HG03095 (cell line): Measurements from ENCODE around the gene SGSM2.
"Not testable (repeated sequence)": the region's sequence is repeated elsewhere in the genome, so short reads cannot be mapped to it uniquely, and the experiment has no call there.

ENCODE experiments used
- ATAC-seq: cut with Tn5 transposase; IDR thresholded peaks from one replicate; pipeline ENCODE4 v1.9.1; 2021; ENCODE audit warnings: moderate library complexity; ENCODE audit not compliant: unreplicated experiment

The SGSM2 gene, protein sequence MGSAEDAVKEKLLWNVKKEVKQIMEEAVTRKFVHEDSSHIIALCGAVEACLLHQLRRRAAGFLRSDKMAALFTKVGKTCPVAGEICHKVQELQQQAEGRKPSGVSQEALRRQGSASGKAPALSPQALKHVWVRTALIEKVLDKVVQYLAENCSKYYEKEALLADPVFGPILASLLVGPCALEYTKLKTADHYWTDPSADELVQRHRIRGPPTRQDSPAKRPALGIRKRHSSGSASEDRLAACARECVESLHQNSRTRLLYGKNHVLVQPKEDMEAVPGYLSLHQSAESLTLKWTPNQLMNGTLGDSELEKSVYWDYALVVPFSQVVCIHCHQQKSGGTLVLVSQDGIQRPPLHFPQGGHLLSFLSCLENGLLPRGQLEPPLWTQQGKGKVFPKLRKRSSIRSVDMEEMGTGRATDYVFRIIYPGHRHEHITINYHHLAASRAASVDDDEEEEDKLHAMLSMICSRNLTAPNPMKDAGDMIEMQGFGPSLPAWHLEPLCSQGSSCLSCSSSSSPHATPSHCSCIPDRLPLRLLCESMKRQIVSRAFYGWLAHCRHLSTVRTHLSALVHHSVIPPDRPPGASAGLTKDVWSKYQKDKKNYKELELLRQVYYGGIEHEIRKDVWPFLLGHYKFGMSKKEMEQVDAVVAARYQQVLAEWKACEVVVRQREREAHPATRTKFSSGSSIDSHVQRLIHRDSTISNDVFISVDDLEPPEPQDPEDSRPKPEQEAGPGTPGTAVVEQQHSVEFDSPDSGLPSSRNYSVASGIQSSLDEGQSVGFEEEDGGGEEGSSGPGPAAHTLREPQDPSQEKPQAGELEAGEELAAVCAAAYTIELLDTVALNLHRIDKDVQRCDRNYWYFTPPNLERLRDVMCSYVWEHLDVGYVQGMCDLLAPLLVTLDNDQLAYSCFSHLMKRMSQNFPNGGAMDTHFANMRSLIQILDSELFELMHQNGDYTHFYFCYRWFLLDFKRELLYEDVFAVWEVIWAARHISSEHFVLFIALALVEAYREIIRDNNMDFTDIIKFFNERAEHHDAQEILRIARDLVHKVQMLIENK

DNA sequence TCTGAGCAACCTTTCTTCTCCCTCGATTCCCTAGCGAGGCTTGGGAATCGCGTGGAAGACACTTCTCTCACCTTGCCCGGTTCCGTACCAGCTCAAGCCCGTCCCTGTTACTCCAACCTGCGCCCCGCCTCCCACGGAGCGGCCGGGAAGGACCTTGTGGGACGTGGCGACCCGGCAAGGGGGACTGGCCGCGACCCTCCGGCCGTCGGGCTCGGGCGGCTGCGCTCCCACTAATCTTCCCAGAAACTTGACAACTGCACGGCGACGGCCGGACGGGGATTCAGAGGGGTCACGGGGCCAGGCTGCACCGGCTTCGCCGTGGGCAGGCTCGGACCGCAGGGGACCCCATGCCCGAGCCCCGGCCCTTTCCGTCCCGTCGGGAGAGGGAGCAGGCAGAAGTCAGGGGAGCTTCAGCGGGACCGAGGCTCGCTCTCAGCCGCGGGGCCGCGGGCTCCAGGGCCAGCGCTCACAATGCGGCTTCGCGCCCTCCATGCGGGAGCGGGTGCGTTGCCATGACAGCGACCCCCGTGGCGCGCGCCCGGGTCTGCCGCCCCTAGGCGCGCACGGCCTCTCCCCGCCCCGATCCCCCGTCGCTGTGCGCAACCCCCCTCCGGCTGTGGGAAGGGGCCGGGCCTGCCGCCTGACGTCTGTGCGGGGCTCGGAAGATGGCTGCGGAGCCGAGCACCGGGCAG is at the start of gene SGSM2:
Gene SGSM2 (plus strand): TSS at position 650 of the 692 bp plus-strand sequence. CDS start 188 bp downstream, outside the sequence.
- ATAC-seq, result no peak

GRCh38 chr17:2289878-2290478 is 47.3 kb upstream of the SGSM2 start:
- no peak for ATAC-seq

GRCh38 chr17:2292100-2292499 is 45.2 kb upstream of the SGSM2 start:
- no peak for ATAC-seq

- ATAC-seq, result no peak
Observed at GRCh38 chr17:2295575-2295974, 41.7 kb upstream of the SGSM2 start.

GRCh38 chr17:2297023-2297422 is 40.3 kb upstream of the SGSM2 start:
- ATAC-seq, result no peak

GRCh38 chr17:2299136-2299535 is 38.2 kb upstream of the SGSM2 start:
- ATAC-seq, result no peak

GRCh38 chr17:2299756-2300155 is 37.5 kb upstream of the SGSM2 start:
- ATAC-seq, result no peak

GRCh38 chr17:2302778-2303203 is 34.5 kb upstream of the SGSM2 start:
- peak; percentile 11 for ATAC-seq

DNA sequence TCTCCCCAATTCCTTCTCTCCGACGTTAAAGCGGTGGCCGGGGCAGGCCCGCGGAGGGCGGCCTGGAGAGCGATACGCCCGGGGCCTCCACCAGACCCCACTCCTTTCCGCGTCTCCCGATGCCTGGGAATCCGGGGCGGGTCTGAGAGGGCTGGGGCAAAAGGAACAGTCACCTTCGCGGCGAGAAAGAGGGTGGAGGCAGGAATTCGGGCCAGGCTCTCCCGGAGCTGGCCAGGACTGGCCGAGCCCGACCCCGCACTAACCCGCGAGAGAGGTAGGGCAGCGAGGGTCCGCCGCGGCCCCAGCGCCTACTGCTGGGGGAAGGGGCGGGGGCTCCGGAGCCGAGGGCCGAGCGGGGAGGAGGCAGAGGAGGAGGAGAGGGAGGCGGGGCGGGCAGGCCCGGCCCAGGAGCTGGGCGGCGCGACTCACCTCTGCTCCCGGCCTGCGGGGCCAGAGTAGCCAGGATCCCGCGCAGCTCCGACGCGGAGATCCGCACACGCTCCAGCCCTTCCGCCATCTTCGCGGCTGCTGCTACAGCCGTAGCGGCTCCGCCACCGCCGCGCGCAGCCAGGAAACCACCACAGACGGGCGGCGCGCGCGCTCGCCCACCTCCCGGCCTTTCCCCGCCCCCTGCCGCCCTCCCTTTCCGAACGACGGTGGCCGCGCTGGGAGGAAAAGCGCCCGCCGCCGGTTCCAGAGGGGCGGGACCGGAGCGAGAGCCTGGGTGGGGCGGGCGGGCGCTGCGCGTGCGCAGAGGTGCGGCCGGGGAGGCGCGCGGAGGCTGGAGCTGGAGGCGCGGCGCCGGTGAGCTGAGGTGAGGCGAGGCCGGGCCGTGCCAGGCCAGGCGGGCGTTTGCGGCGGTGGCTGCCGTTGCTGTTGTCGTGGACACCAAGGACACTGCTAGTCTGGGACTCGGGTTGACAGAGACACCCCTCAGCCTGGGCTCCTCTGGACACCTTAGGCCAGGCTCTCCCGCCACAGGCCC is 33.8 kb upstream of the SGSM2 start, which contains the start of the genes SMG6 and SRR:
Gene SMG6 (minus strand): TSS at position 582 of the 985 bp plus-strand sequence. CDS start 65 bp downstream, at position 517.
Gene SRR (plus strand): TSS at position 747 of the 985 bp plus-strand sequence. CDS start 11,611 bp downstream, outside the sequence.
- peak; percentile 73 for ATAC-seq

DNA sequence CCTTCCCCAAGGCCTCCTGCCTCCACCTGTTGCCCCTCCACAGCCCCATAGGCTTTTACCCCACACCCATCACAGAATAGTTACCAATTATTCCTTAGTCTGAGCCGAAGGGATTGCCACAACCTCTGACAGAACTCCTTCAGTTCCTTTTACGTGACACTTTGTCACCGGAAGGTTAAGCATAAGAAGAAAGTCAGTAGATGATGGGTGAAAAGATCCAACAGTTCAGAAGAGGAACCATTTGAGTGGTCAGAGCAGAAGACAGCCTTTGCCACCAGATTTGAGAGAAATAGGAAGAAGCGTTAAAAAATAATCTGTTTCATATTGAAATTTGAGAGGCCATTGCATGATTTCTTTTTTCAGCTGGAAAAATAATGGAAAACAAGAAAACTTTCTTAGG is 32.4 kb upstream of the SGSM2 start:
- no peak for ATAC-seq

DNA sequence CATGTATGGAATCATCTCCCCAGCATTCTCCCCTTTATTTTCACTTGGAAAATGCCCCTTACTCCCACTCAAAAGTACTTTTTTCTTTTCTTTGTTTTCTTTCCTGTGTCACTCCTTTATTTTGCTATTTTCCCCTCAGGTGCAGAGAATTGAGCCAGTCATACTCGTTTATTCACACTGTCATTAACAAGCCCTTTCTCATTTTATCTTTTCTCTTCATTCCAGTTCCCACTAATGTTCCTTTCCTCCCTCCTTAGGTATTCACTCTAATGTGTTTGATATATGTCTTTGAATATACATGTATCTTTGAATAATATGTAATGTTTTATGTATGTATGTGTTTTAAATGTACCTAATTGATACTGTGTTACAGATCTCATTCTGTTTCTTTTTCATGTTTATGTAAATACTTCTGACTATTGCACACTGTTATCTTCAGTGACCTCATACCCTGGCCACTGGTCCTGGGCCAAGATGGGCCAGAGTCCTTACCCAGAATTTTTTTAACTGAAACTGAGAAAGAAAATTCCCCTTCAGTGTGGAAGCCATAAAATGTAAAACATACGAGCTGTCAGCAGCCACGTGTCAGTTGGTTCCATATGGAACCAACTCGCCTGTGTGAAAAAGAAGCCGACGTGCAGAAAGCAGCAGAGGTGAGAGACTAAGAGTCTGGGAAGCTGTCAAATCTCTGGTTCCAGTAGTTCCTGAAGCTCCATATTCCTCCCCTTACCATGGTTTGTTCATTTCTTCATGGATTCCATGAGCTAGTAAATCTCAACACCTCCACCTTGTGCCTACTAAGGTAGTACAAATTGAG is 27.8 kb upstream of the SGSM2 start:
- ATAC-seq, result no peak

- no peak for ATAC-seq
Observed at GRCh38 chr17:2312736-2313135, 24.6 kb upstream of the SGSM2 start.

- not testable (repeated sequence) for ATAC-seq
Observed at GRCh38 chr17:2316916-2317205, 20.4 kb upstream of the SGSM2 start.

DNA sequence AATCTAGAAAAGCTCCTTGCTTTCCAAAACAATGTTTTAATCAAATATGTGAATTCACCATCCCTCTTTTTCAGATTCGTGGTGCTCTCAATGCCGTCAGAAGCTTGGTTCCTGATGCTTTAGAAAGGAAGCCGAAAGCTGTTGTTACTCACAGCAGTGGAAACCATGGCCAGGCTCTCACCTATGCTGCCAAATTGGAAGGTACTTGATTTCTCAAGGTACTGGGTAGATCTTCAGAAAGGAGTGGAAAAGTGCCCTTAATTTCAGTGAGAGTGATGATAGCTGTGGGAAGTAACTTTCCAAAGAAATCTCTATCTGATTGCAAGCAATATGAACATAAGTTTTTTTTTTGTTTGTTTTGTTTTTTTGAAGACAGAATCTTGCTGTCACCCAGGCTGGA is 19.5 kb upstream of the SGSM2 start:
- ATAC-seq, result no peak

DNA sequence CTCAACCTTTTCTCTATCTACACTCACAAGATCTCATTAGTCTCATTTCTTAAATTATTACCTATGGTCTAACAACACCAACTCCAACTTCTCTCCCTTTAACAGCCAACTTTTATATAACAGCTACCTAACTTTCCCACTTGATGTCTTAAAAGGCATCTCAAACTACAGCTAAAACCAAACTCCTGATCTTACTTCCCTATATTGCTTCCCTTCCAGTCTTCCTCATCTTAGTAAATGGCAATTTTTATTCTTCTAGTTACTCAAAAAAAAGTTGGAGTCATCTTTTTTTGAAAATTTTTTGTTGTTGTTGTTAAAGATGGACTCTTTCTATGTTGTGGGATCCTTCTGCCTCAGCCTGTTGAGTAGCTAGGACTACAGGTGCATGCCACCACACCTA is 18.2 kb upstream of the SGSM2 start:
- ATAC-seq, result no peak

- ATAC-seq, result no peak
Observed at GRCh38 chr17:2321399-2321798, 15.9 kb upstream of the SGSM2 start.

DNA sequence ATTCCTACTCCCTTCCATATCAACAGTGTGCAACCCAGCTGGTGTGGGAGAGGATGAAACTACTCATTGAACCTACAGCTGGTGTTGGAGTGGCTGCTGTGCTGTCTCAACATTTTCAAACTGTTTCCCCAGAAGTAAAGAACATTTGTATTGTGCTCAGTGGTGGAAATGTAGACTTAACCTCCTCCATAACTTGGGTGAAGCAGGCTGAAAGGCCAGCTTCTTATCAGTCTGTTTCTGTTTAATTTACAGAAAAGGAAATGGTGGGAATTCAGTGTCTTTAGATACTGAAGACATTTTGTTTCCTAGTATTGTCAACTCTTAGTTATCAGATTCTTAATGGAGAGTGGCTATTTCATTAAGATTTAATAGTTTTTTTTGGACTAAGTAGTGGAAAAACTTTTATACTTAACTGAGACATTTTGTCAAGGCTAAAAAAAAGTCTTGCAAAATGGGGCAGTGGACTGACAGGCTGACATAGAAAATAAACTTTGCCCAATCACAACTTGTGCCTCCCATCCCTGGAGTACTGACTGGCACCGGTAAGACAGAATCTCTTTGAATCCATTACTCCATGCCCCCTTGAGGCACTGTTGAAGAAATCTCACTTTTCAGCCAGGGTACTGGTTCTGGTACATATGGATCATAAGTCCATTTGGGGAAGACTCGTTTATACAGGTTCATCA is 13.5 kb upstream of the SGSM2 start:
- no peak for ATAC-seq

DNA sequence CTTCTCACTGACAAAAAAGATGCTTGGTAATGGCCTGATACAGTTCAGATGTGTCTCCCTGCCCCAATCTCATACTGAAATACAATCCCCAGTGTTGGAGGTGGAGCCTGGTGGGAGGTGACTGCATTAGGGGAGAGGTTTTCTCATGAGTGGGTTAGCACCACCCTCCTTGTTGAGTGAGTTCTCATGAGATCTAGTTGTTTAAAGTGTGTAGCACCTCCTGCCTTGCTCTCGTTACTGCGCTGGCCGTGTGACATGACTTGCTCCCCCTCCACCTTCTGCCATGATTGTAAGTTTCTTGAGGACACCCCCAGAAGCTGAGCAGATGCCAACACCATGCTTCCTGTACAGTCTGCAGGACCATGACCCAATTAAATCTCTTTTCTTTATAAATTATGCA is 6.0 kb upstream of the SGSM2 start:
- no peak for ATAC-seq
